Myocyte (in vitro differentiated cells): ENCODE measurements around the gene AKT1S1. TPM values are rescaled to one million over a fixed set of nuclear protein-coding genes. Genes with fewer than 3 reads are reported as not detected.
A peak's percentile ranks its signal among the peaks of the same experiment; 100 is the strongest.

Experiments used
- DNase-seq: peaks from one replicate; pipeline ENCODE4 v3.0.0-alpha.2; 2012; ENCODE audit warnings: low read depth
- total RNA-seq: library from RNA; depleted of rRNA; stranded (reverse); fragments of >200 nt; gene quantifications from 2 replicates; pipeline ENCODE4 v1.2.3, GENCODE V29; 2014

AKT1S1 gene
- total RNA-seq, 1 donor from 2014 or later = 25.5 TPM

DNA sequence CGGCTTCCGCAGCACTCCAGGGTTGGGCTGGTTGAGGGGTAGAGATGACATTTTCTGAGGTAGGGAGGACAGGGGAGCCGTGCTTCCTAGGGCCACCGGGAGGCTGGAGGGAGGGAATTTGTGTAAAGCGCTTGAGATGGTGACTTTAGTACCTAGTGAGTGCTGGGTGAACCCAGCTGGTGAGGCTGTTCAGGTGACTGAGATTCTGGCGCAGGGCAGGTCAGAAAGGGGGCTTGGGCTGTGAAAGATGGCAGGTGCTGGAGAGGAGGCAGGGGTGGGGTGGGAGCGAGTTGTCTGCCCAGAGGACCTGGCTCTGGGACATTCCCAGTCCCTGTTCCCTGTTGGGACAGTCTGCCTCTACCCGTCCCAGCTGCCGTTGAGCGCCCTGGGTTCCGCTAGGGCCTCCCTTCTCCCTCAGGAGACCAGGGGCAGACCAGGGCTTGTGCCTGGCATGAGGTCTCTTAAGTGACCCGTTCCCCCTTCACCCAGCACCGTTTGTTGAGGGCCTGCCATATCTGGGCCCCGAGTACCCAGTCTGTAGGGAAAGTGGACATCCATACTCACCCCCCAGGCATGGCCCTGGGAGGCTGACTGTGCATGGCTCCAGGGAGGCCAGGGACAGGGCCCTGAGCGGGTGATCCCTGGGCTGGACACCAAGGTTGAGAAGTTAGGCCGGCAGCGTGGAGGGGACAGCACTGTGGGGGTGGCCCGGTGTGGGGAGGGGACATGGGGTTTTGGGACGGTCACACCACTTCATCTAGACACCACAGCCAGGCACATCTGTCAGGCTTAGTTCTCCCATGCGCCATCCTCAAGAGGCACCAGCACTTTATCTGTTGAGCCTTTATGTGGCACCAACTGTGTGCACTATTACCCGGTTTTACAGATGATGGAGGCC lies 21.2 kb downstream of the AKT1S1 start:
- DNase-seq = no peak

DNA sequence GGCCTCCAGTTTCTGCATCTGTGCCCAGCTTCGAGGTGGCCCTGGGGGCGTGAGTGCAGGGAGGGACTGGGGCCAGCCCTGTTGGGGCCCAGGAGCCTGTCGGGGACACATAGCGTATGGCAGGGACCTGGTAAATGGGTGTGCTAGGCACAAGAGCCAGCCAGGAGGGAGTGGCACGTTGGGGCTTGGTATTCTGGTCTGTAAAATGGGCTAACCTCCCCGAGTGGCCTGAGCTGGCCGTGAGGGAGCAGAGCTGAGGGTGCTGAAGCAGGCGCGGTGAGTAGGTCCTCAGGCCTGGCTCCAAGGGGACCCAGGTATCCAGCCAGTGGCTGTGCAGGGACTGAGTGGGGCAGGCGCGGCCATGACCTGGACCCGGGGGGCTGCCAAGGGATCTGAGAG lies 21.9 kb downstream of the AKT1S1 start:
- no peak for DNase-seq

DNA sequence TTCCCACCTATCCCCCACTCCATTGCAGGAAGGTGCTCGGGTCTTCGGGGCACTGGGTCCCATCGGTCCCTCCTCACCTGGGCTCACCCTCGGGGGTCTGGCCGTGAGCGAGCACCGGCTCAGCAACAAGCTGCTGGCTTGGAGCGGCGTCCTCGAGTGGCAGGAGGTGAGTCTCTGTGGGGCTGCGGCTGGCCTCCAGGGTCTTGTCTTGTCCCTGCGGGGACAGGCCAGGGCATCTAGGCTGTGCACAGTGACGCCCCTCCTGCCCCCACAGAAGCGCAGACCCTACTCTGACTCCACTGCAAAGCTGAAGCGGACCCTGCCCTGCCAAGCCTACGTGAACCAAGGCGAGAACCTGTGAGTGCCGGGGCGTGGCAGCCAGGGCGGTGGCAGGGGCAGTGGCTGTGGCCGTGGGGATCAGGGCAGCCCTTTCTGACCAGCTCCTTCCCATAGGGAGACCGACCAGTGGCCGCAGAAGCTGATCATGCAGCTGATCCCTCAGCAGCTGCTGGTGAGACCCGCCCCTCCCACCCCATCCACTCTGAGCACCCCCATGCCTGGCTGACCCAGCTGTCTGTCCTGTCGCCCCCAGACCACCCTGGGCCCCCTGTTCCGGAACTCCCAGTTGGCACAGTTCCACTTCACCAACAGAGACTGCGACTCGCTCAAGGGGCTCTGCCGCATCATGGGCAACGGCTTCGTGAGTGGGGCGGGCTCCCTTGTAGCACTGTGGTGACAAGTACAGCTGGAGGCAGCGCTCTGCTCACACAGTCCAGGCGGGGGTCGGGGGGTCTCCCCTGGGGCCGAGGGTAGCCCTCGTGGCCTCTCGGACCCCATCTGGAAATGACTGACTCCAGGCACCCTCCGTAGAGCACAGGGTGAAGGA lies 22.5 kb downstream of the AKT1S1 start:
- DNase-seq = no peak

DNA sequence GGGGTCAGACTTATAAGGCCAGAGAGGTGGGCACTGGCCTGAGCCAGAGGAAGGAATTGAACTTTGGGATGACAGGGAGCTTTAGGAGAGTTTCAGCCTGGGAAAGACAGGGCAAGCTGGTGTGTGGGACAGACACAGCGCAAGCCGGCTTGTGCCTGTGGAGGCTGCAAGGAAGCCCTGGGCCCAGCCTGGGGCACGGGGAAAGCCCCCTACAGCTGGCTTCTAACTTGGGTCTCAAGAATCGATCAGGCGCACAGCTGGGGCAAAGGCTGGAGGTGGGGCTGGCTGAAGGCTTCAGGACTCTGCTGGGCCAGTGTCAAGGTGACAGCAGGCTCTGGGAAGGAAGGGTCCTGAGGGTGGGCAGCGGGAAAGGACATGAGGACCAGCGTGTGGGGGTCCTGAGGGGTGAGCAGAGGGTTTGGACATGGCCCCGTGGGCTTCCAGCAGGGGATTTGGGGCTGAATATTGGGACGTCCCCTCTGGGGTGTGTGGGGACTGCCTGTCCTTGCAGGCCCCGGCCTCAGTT lies 23.2 kb downstream of the AKT1S1 start:
- no peak for DNase-seq

- DNase-seq = no peak
These were observed 24.5 kb downstream of the AKT1S1 start for GRCh38 chr19:49852631-49853126.

- DNase-seq = peak; percentile 45
These were observed 25.5 kb downstream of the AKT1S1 start for GRCh38 chr19:49851456-49852259.

DNA sequence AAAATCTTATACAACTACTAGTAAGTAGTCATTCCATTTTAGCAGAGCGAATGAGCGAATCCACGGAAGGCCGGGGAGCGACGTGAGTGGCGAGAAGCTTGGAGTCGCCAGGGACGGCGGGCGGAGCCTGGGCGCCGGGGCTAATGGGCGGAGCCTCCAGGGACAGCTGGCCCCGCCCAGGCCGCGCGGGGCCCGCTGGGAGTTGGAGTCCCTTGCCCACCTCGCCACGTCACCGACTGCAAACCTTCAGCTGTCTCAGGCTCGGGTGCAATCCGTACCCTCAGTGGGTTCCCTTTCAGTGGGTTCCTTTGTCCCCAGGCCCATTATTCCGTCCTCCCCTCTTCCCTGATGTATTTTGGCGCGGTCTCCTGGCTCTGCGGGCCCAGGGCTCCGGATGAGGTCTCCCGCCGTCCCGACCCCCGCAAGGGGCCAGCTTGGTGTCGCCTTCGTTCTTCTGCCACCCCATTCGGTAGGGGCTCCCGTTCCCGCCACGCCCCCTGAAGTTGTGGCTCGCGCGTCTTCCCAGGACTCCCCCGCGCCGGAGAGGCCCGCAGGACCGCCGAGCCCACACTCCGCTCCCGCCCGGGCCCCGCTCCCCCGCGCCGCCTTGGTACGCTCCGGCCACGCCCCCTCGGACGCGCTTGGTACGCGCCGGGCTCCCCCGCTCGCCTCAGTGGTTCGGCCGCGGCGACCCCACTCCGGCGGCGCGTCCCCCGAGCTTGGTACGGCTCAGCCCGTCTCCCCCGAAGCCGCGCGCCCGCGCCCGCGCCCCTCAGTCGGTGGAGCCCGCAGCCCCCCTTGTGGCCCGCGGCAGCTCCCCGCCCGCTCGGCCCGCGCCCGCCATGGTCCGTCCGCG lies 26.4 kb downstream of the AKT1S1 start, which contains the start of gene PTOV1:
Gene PTOV1, plus strand, starts transcription at position 673 of the 856 bp plus-strand sequence.
- peak; percentile 94 for DNase-seq

- DNase-seq = no peak
These were observed 27.0 kb downstream of the AKT1S1 start for GRCh38 chr19:49850221-49850486.

DNA sequence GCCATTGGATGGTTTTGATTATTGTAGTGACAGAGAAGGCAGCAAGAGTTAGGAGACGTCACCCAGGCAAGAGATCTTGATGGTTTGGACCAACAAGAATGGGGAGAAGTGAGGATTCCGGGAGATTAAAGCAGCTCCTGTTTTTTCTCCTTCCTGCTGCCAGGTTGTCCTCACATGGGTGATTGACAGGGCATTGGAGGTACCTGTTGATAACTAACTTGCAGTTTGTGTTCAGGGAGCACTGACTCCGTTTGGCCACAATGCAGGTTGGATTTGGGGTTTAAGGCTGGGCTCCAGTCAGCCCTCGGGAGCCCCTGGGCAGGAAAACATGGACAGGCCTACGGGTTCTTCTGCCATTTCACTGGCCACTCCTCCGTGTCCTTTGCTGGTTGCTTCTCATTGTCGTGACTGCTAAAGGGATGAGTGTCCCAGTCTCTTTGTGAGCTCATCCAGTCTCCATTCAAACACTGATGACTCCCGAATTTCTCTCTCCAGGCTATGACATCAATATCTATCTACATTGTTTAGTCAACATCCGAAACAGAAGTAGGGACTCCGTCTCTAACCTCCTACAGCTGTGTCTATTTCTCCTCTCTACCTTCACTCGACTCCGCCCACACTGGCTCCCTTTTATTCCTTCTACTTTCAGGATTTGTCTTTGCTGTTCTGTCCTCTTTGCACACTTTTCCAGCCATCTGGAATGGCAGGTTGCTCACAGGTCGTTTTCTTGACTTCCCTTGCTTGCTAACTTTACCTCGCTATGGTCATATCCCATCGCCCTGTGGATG lies 27.5 kb downstream of the AKT1S1 start:
- no peak for DNase-seq

- DNase-seq = no peak
These were observed 28.2 kb downstream of the AKT1S1 start for GRCh38 chr19:49848938-49849337.

GRCh38 chr19:49847731-49848696 lies 29.1 kb downstream of the AKT1S1 start:
- DNase-seq = peak; percentile 56

DNA sequence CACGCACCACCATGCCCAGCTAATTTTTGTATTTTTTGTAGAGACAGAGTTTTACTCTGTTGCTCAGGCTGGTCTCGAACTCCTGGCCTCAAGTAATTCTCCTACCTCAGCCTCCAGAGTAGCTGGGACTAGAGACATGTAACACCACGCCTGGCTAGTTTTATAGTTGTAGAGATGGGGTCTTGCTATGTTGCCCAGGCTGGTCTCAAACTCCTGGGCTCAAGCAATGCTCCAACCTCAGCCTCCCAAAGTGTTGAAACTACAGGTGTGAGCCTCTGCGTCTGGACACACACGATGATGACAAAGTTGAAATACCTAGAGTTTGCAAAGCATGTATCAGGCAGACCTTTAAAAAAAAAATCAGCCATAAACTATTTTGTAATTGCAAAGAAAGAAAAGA lies 30.7 kb downstream of the AKT1S1 start:
- DNase-seq = no peak

DNA sequence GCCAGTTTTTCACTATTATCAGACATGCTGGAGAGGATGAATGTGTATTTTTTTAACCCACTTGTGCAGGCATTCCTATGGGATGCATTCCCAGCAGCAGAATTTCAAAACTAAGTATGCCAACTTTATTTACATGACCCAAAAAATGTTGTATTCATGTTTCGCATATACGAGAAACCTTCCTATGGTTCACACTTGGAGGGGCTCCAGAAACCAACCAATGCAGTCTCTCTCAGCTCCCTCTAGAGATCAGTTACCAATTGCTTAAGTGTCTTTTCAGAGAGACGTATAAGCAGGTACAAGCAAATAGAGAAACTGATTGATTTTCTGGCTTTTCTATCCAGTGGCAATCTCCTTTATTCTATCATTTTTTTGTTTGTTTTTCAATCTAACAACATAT lies 31.7 kb downstream of the AKT1S1 start:
- no peak for DNase-seq

GRCh38 chr19:49844138-49845095 lies 32.7 kb downstream of the AKT1S1 start:
- DNase-seq = no peak

GRCh38 chr19:49843265-49843664 lies 33.9 kb downstream of the AKT1S1 start:
- DNase-seq = no peak

DNA sequence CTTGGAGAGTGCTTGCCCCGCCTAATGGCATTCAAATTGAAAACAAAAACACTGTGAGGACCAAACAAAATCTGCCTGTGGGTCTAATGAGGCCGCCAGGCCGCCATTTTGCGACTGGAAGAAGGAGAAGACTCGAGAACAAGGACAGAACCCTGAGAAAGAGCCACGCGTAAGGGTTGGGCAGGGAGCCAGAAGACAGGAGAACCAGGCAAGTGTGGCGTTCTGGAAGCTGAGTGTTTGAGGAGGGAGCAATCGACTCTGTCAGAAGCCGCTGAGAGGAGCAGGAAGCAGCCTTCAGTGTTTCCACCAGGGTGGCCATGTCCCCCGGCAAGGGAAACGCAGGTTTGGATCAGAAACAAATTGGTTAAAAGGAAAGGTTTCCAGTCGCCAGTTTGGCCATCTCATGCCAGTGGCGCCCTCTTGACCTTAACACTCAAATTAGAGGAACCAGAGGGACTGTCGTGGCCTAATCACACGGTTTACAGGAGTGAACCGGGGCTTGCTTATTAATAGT lies 36.4 kb downstream of the AKT1S1 start:
- DNase-seq = no peak

- DNase-seq = no peak
These were observed 36.8 kb downstream of the AKT1S1 start for GRCh38 chr19:49840321-49840720.
